Stimulated activated memory B cell treated with anti-CD40 and anti-IgM and Interleukin-4, amounts not matched to agents 10 μg/mL and 1 μg/mL and 100 μg/mL, for 72 hours (primary cell): ENCODE measurements around the gene CORO2A.
"Not testable (repeated sequence)": the region's sequence is repeated elsewhere in the genome, so short reads cannot be mapped to it uniquely, and the experiment has no call there.

ENCODE experiments used
- ATAC-seq: fragments of 150-1000 bp; cut with Tn5 transposase; 2 replicates; pipeline ENCODE4 v1.10.0; 2021
- H3K27ac Mint-ChIP-seq: one replicate; pipeline ENCODE4 v1.8.0; 2022; ENCODE audit warnings: mild to moderate bottlenecking, mixed read lengths
- H3K27me3 Mint-ChIP-seq: one replicate; pipeline ENCODE4 v1.8.0; 2022; ENCODE audit warnings: mixed read lengths
- H3K36me3 Mint-ChIP-seq: one replicate; pipeline ENCODE4 v1.8.0; 2022; ENCODE audit warnings: mixed read lengths
- H3K4me1 Mint-ChIP-seq: one replicate; pipeline ENCODE4 v1.8.0; 2022; ENCODE audit warnings: mixed read lengths
- H3K4me3 Mint-ChIP-seq: one replicate; pipeline ENCODE4 v1.8.0; 2022; ENCODE audit warnings: mild to moderate bottlenecking, moderate library complexity, mixed read lengths
- H3K9me3 Mint-ChIP-seq: one replicate; pipeline ENCODE4 v1.8.0; 2022; ENCODE audit warnings: mixed read lengths

The CORO2A gene

GRCh38 chr9:98187926-98188325 is 4.5 kb downstream of the CORO2A start:
- Mint-ChIP-seq H3K27ac (no peak overlapping the region), H3K9me3 (no peaks in the 10 kb centered on the region), H3K4me3 (no peak overlapping the region), H3K27me3 (no peaks in the 10 kb centered on the region), H3K36me3 (no peaks in the 10 kb centered on the region), H3K4me1 (peaks cover 6% of the 10 kb centered on the region)
- ATAC-seq = no peak

GRCh38 chr9:98186236-98186635 is 6.2 kb downstream of the CORO2A start:
- Mint-ChIP-seq H3K4me1 (peaks cover 10% of the 10 kb centered on the region), H3K9me3 (no peaks in the 10 kb centered on the region), H3K4me3 (no peak overlapping the region)

GRCh38 chr9:98185611-98186171 is 6.7 kb downstream of the CORO2A start:
- no peaks in the 10 kb centered on the region for H3K36me3 Mint-ChIP-seq
- no peak overlapping the region for H3K4me3 Mint-ChIP-seq
- ATAC-seq = no peak
- H3K4me1 Mint-ChIP-seq = peaks cover 12% of the 10 kb centered on the region
- H3K9me3 Mint-ChIP-seq = no peaks in the 10 kb centered on the region
- H3K27me3 Mint-ChIP-seq = no peaks in the 10 kb centered on the region
- no peak overlapping the region for H3K27ac Mint-ChIP-seq

More at GRCh38 chr9:98186236-98186635, 6.2 kb downstream of the CORO2A start:
- H3K27ac Mint-ChIP-seq = no peak overlapping the region
- H3K36me3 Mint-ChIP-seq = no peaks in the 10 kb centered on the region
- no peak for ATAC-seq
- no peaks in the 10 kb centered on the region for H3K27me3 Mint-ChIP-seq

GRCh38 chr9:98185021-98185567 is 7.3 kb downstream of the CORO2A start:
- Mint-ChIP-seq H3K4me1 (peaks cover 18% of the 10 kb centered on the region), H3K27me3 (no peaks in the 10 kb centered on the region), H3K36me3 (no peaks in the 10 kb centered on the region), H3K27ac (no peak overlapping the region), H3K9me3 (no peaks in the 10 kb centered on the region), H3K4me3 (no peak overlapping the region)
- no peak for ATAC-seq

- peaks cover 19% of the 10 kb centered on the region for H3K4me1 Mint-ChIP-seq
- no peaks in the 10 kb centered on the region for H3K36me3 Mint-ChIP-seq
- no peak for ATAC-seq
- H3K27ac Mint-ChIP-seq = no peak overlapping the region
- no peaks in the 10 kb centered on the region for H3K27me3 Mint-ChIP-seq
- no peak overlapping the region for H3K4me3 Mint-ChIP-seq
- no peaks in the 10 kb centered on the region for H3K9me3 Mint-ChIP-seq
Observed at GRCh38 chr9:98184326-98184725, 8.1 kb downstream of the CORO2A start.

- Mint-ChIP-seq H3K36me3 (no peaks in the 10 kb centered on the region), H3K9me3 (no peaks in the 10 kb centered on the region), H3K27ac (no peak overlapping the region), H3K4me3 (no peak overlapping the region), H3K4me1 (peaks cover 19% of the 10 kb centered on the region), H3K27me3 (no peaks in the 10 kb centered on the region)
- no peak for ATAC-seq
Observed at GRCh38 chr9:98182889-98183599, 9.4 kb downstream of the CORO2A start.

GRCh38 chr9:98182069-98182820 is 10.2 kb downstream of the CORO2A start:
- no peak overlapping the region for H3K4me3 Mint-ChIP-seq
- no peaks in the 10 kb centered on the region for H3K9me3 Mint-ChIP-seq
- no peaks in the 10 kb centered on the region for H3K36me3 Mint-ChIP-seq
- peaks cover 19% of the 10 kb centered on the region for H3K4me1 Mint-ChIP-seq
- no peak for ATAC-seq
- H3K27ac Mint-ChIP-seq = no peak overlapping the region
- no peaks in the 10 kb centered on the region for H3K27me3 Mint-ChIP-seq

GRCh38 chr9:98181746-98182068 is 10.7 kb downstream of the CORO2A start:
- Mint-ChIP-seq H3K27me3 (no peaks in the 10 kb centered on the region), H3K36me3 (no peaks in the 10 kb centered on the region), H3K4me1 (peaks cover 19% of the 10 kb centered on the region), H3K27ac (no peak overlapping the region), H3K4me3 (no peak overlapping the region), H3K9me3 (no peaks in the 10 kb centered on the region)
- ATAC-seq = no peak

- Mint-ChIP-seq H3K27ac (no peak overlapping the region), H3K4me1 (peaks cover 19% of the 10 kb centered on the region), H3K9me3 (no peaks in the 10 kb centered on the region), H3K36me3 (no peaks in the 10 kb centered on the region), H3K27me3 (no peaks in the 10 kb centered on the region), H3K4me3 (no peak overlapping the region)
- no peak for ATAC-seq
Observed at GRCh38 chr9:98180996-98181395, 11.4 kb downstream of the CORO2A start.

GRCh38 chr9:98178874-98179850 is 13.3 kb downstream of the CORO2A start:
- Mint-ChIP-seq H3K36me3 (no peaks in the 10 kb centered on the region), H3K27ac (no peak overlapping the region), H3K4me1 (peaks cover 13% of the 10 kb centered on the region), H3K4me3 (no peak overlapping the region), H3K27me3 (no peaks in the 10 kb centered on the region), H3K9me3 (no peaks in the 10 kb centered on the region)
- ATAC-seq = no peak

GRCh38 chr9:98176391-98177259 is 15.8 kb downstream of the CORO2A start:
- no peaks in the 10 kb centered on the region for H3K36me3 Mint-ChIP-seq
- no peaks in the 10 kb centered on the region for H3K9me3 Mint-ChIP-seq
- no peaks in the 10 kb centered on the region for H3K27me3 Mint-ChIP-seq
- peaks cover 12% of the 10 kb centered on the region for H3K4me1 Mint-ChIP-seq
- ATAC-seq = no peak
- no peak overlapping the region for H3K4me3 Mint-ChIP-seq
- H3K27ac Mint-ChIP-seq = no peak overlapping the region

- ATAC-seq = no peak
- no peaks in the 10 kb centered on the region for H3K36me3 Mint-ChIP-seq
- no peak overlapping the region for H3K27ac Mint-ChIP-seq
- no peaks in the 10 kb centered on the region for H3K27me3 Mint-ChIP-seq
- H3K9me3 Mint-ChIP-seq = no peaks in the 10 kb centered on the region
- H3K4me1 Mint-ChIP-seq = peaks cover 7% of the 10 kb centered on the region
- H3K4me3 Mint-ChIP-seq = no peak overlapping the region
Observed at GRCh38 chr9:98175762-98176161, 16.7 kb downstream of the CORO2A start.

- no peaks in the 10 kb centered on the region for H3K27me3 Mint-ChIP-seq
- no peaks in the 10 kb centered on the region for H3K9me3 Mint-ChIP-seq
- H3K36me3 Mint-ChIP-seq = no peaks in the 10 kb centered on the region
- ATAC-seq = no peak
- H3K4me1 Mint-ChIP-seq = peaks cover 3% of the 10 kb centered on the region
- H3K4me3 Mint-ChIP-seq = no peak overlapping the region
- H3K27ac Mint-ChIP-seq = no peak overlapping the region
Observed at GRCh38 chr9:98175028-98175569, 17.3 kb downstream of the CORO2A start.

GRCh38 chr9:98174502-98174918 is 17.9 kb downstream of the CORO2A start:
- not testable (repeated sequence) for H3K27me3 Mint-ChIP-seq, H3K9me3 Mint-ChIP-seq, H3K4me1 Mint-ChIP-seq, ATAC-seq, H3K36me3 Mint-ChIP-seq, H3K27ac Mint-ChIP-seq, H3K4me3 Mint-ChIP-seq
